GM21360 (cell line): ENCODE results near the gene RHBDD3.

ENCODE experiments used
- ATAC-seq: cut with Tn5 transposase; IDR thresholded peaks from one replicate; pipeline ENCODE4 v1.9.1; 2021; ENCODE audit warnings: mild to moderate bottlenecking, moderate library complexity; ENCODE audit not compliant: unreplicated experiment

Gene RHBDD3

DNA sequence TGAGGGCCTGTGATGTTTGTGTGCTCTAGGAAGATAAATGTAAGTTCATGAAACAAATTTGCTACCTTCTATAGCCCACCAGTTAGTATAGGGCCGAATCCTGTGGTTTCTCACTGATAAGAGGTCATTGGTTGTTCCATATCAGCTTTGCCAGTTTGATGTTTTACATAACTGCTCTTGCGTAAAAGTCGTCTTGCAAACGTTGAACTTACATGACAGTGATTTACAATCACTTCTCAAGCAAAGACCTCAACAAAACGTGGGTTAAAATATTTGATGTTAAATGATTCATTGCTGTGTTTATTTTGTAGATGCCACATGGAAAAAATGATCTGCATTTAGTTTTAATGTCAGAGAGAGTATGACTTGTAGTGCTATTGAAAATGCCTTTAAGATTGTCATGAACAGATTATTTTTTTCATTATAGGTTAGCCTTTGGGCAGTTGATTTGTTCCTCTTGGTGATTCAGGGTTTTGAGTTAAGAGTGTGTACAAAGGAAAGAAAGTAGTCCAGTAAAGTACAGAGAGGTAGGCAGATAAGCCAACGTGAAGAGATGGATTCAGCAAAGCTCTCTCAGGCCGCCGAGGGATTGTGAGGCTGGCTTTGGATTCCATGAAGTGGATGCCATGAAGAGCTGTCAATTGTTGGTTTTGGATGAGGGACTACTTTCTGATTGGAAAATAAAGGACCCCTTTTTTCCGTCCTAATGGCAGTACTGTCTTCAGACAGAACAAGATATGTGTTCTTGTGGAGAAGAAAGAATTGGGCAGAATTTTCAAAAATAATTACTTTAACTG lies 2.9 kb upstream of the RHBDD3 start:
- ATAC-seq, result no peak

DNA sequence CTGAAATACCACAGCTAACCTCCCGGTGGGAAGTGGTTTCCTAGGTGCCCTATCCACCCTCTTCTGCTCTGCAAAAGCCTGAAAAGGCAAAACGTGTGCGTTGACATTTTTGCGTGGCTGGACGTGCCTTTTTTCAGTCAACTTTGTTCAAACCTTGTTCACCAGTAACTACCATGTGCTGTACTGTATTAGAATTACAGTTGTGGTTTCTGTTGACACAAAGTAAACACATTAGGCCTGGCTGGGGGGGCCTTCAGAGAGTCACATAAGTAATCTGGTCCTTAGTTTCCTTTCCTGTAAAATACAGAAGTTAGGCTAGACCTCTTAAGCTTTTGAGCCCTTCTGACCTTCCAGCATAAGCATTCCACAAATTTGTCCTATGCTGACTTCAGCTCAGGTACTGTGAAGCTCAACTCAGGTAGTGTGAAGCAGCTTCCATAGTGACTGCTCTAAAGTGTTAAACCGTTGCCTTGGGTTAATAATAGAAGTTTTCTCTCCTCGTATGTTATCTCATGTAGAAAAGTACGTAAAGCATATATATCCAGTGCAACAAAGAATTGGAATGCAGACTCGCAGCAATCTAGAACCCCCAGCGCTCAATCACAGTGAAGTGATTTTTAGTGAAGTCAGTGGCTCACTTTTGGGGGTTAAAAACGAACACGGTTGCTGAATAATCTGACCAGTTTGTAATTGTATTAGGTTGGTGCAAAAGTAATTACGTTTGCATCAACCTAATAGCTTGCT lies 2.1 kb upstream of the RHBDD3 start:
- ATAC-seq, result no peak

DNA sequence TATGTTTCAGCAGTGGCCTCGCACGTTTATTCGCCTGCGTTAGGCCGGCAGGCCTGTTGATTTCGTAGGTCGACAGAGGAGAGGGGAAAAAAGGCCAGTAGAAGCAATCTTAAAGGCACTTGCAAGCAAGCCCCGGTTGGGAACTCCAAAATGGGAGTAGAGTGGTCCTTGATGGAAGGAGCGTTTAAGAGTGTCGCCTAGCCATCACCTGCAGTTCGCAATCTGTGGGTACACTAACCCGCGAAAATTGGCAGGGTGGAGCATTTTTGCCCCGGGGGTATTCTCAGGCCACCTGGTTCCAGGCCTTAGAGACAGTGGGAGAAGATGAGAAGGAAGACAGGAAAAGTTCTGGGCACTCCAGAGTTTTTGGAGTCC lies 1.4 kb upstream of the RHBDD3 start:
- ATAC-seq, result no peak

DNA sequence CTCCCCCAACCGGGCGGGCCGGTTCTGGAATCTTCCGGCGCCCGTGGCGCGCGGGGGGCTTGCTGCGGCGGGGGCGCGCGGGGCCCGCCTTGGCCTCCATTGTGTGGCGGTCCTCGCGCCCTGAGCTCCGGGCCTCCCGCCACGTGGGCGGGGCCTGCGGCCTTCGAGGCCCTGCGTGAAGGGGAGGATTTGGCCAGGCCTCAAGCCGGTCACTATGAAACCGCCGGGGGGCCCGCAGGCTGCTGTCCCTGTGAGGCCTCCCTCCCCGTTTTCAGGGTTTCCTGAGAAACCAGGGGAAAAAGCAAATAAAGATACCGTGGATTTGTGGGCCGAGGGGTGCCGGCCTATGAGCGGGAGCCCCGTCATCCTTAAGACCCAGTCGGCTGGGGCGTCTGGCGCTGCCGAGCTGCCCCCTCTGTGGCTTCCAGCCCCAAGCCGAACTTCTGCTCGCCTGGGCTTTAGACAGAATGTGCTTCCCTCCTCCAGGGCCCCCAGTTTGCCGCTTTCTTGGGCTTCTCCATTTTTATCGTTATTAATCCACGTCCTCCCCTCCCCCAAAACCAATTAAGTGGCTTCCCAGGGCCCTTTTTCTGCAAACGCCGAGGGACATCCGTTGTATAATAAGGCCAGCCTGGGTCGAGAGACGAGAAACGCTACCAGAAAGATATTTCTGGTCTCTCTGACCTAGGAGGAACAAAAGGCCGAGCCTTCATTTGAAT lies 889 bp upstream of the RHBDD3 start:
- no peak for ATAC-seq

DNA sequence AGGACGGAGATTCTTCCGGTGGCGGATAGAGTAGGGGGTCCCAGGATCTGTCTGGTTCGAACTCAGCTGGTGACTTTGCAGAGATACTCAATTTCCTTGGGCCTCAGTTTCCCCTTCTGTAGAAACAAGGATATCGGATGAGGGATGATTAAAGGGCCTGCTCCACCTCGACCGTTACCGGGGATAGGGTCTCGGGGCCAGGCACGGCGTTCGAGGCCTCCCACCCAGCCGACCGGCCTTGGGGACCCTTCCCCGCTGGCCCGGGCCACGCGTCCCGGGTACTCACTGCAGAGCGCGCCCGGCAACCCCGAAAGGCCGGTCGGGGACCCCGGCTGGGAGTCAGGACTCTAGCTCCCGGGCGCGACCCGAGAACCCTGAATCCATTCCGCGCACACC lies 321 bp downstream of the RHBDD3 start:
- no peak for ATAC-seq

DNA sequence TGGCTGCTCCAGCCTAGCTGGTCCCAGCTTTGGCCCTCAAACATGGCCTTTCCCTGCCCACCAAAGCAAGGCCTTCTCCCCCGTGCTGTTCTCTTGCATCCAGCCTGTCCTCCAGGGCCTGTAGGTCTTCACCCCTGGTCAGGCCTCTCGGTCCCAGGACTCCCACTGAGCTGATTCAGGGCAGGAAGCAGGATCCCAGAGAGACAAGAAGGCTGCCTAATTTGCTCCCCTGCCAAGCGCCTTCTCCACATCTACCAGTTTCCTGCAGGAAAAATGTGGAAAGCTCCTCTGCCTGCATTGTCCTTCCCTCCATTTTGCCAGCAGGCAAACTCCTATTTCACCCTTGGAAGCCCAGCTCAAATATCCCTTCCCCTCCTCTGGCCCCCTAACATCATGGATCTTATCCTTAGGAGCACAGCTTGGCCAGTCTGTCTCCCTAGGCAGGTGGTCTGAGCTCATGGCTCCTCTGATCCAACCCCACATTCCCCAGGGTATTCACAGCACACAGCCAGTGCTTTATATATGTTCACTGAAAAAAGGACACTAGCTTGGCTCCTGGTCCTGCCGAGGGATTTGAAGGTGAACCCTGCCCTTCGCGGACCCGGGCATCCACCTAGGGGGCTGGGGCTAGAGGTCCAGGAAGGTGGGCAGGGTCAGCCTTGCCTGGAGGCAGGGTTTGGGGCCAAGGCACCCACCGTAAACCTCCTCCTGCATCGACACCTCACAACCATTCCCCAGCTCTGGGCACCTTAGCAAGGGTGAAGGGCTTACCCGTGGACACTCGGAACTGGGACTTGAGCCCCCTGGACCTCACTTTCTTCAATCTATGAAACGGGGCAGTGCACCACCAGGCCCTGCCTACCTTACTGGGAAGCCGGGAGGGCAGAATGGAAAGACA lies 968 bp downstream of the RHBDD3 start:
- no peak for ATAC-seq

DNA sequence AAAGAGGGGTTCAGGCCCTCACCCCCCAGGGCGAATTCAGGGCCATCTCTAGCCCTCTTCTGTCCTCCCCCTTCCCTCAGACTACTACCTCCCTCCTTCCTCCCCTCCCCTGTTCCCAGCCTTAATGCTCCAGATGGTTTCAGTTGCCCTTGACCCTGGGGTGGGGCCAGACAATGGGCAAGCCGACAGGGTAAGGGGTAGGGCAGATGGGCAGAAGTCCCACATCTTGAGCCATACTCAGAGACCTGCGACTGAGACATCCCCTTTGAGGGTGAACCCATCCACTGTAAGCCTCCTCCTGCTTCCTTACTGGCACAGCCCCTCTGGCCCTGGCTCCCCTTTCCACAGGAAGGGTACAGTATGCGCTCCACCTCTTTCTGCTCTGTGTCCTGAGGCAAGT lies 1.9 kb downstream of the RHBDD3 start:
- no peak for ATAC-seq

DNA sequence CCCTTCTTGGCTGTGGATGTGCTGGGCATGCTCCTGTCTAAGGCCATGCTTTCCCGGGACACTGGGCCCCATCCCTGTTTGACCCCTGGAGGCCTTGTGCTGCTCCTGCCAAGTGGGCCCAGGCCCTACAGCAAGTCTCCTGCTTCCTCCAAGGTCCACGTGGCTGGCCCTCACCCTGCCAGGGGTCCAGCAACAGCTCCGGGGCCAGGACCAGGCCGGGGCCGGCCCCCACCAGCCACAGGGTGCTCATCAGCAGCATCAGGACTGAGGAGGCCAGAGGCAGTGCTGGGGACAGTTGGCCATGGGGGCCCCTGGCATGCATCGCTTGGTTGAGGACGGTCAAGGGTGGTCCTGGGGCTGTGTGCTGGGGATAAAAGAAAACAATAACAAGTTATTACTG lies 2.5 kb downstream of the RHBDD3 start:
- ATAC-seq, result no peak

DNA sequence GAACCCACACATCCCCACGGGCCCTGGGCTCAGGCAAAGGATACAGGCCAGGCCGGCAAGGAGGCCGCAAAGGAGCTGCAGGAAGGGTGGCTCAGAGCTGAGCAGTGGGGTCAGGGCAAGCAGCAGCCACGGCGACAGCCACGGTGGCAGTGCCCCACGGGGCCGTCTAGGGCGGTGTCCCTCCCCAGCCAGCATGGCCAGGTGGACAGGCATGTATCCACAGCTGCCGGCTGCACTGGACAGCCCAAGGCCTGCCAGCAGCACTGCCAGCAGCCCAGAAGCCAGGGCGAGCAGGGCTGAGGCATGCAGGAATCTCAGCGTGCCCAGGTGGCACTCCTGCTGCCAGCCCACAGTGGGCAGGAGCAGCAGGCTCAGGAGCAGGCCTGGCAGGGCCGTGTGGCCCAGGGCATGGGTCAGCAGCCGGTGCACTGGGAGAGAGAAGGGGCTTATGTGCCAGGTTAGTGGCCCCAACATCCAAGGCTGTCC lies 3.9 kb downstream of the RHBDD3 start:
- no peak for ATAC-seq

GRCh38 chr22:29260601-29261315 lies 7.0 kb downstream of the RHBDD3 start:
- ATAC-seq, result no peak

GRCh38 chr22:29260031-29260560 lies 7.7 kb downstream of the RHBDD3 start:
- no peak for ATAC-seq

GRCh38 chr22:29259253-29259899 lies 8.4 kb downstream of the RHBDD3 start:
- ATAC-seq, result no peak

DNA sequence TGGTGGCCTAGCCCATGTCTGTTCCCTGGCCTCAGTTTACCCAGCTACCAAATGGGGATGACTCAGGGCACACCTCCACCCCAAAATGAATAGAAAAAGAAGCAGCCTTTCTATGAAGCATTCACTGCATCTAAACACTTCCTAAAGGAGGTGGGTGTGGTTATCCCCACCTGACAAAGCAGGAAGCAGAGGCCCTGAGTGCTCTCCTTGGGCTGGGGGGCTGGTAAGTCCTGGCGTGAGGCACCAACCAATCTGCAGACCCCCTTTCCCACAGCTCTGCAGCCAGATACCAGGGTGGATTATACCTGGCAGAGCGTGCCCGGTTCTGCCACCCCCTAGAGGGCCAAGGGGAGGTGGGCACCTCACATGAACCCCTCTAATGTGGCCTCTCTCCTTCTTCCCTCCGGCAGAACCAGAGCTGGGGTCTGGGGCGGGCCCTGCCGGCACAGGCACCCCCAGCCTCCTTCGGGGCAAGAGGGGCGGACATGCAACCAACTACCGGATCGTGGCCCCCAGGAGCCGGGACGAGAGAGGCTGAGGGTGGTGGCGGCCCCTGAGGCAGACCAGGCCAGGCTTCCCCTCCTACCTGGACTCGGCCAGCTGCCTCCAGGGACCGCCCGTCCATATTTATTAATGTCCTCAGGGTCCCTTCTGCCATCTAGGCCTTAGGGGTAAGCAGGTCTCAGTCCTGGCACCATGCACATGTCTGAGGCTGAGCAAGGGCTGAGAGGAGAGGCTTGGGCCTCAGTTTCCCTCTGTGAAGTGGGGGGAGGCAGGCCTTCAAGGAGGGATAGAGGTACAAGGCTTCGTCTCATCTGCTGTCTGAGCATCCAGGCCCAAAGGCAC lies 9.2 kb downstream of the RHBDD3 start:
- ATAC-seq, result no peak

GRCh38 chr22:29257751-29258181 lies 10.0 kb downstream of the RHBDD3 start:
- ATAC-seq, result no peak

GRCh38 chr22:29256606-29257325 lies 11.0 kb downstream of the RHBDD3 start:
- ATAC-seq, result no peak

DNA sequence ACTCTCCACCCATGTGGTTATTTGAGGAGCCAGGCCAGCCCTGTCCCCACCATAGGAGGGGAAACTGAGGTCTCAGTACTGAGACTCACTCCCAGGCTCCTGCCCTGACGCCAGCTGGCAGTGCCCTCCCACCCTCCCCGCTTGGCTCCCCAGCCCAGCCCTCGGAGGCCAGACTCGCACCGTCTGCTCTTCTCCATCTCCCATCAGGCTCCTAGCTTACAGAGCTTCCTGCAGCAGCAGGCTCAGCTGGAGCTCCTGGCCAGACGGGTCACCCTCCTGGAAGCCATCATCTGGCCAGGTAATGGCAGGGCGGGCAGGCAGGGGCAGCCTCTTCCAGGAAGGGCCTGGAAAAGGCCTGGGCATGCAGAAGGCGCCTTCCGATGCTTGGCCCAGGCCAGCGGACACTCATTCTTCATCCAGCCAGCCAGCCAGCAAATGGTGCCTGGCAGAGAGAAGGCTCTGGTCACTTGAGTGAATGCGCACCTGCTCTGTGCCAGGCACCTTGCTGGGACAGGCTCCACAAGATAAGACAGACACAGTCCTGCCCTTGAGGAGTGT lies 12.6 kb downstream of the RHBDD3 start:
- ATAC-seq, result no peak

GRCh38 chr22:29254286-29254660 lies 13.5 kb downstream of the RHBDD3 start:
- ATAC-seq, result no peak
